Neural progenitor cell (in vitro differentiated cells): ENCODE data around the gene NTN5. TPM values are rescaled to one million over a fixed set of nuclear protein-coding genes. Genes with fewer than 3 reads are reported as not detected.

Experiments used
- DNase-seq: peaks from one replicate; pipeline ENCODE4 v3.0.0-alpha.2; 2016; ENCODE audit warnings: low spot score
- H2AFZ ChIP-seq: fragments of 200-600 bp; sonication (generic); replicated peaks from 2 replicates; pipeline ENCODE4 v1.6.1; 2016; ENCODE audit warnings: antibody characterized with exemption
- H3F3A ChIP-seq: fragments of 200-600 bp; sonication (generic); 2 replicates; pipeline ENCODE4 v1.6.1; 2016; ENCODE audit warnings: antibody characterized with exemption, low read depth
- H3K27ac ChIP-seq: fragments of 200-600 bp; sonication (generic); 2 replicates; pipeline ENCODE4 v1.5.1; 2016; ENCODE audit warnings: mild to moderate bottlenecking
- H3K27me3 ChIP-seq: fragments of 200-600 bp; sonication (generic); 2 replicates; pipeline ENCODE4 v1.6.1; 2016; ENCODE audit warnings: mild to moderate bottlenecking, moderate library complexity
- H3K36me3 ChIP-seq: fragments of 200-600 bp; sonication (generic); 2 replicates; pipeline ENCODE4 v1.5.1; 2016
- H3K4me1 ChIP-seq: fragments of 200-600 bp; sonication (generic); 2 replicates; pipeline ENCODE4 v1.6.1; 2016; ENCODE audit warnings: mixed run types
- H3K4me2 ChIP-seq: fragments of 200-600 bp; sonication (generic); 2 replicates; pipeline ENCODE4 v1.6.1; 2016
- H3K4me3 ChIP-seq: fragments of 200-600 bp; sonication (generic); 2 replicates; pipeline ENCODE4 v1.5.1; 2016
- H3K79me2 ChIP-seq: fragments of 200-600 bp; sonication (generic); 2 replicates; pipeline ENCODE4 v1.6.1; 2016; ENCODE audit warnings: low read depth
- H3K9ac ChIP-seq: fragments of 200-600 bp; sonication (generic); 2 replicates; pipeline ENCODE4 v1.6.1; 2016
- H3K9me3 ChIP-seq: fragments of 200-600 bp; sonication (generic); 2 replicates; pipeline ENCODE4 v1.5.1; 2016; ENCODE audit warnings: low read depth
- H4K20me1 ChIP-seq: fragments of 200-600 bp; sonication (generic); 2 replicates; pipeline ENCODE4 v1.6.1; 2016; ENCODE audit warnings: low read depth
- H3K27ac Mint-ChIP-seq: 3 replicates; pipeline ENCODE4 v1.8.0; 2021; ENCODE audit warnings: mixed read lengths
- H3K27me3 Mint-ChIP-seq: 2 replicates; pipeline ENCODE4 v1.8.0; 2022; ENCODE audit warnings: low read depth, mild to moderate bottlenecking, inconsistent platforms, moderate library complexity, mixed read lengths; ENCODE audit not compliant: insufficient read depth
- H3K36me3 Mint-ChIP-seq: 3 replicates; pipeline ENCODE4 v1.8.0; 2021; ENCODE audit warnings: mixed read lengths
- H3K4me1 Mint-ChIP-seq: 3 replicates; pipeline ENCODE4 v1.8.0; 2021; ENCODE audit warnings: mixed read lengths
- H3K4me3 Mint-ChIP-seq: 3 replicates; pipeline ENCODE4 v1.8.0; 2021; ENCODE audit warnings: mild to moderate bottlenecking, moderate library complexity, mixed read lengths
- H3K9me3 Mint-ChIP-seq: 3 replicates; pipeline ENCODE4 v1.8.0; 2020; ENCODE audit warnings: mixed read lengths
- CTCF ChIP-seq: fragments of 200-600 bp; sonication (generic); IDR thresholded peaks from 2 replicates; pipeline ENCODE4 v1.5.1; 2017; ENCODE audit warnings: antibody characterized with exemption, mild to moderate bottlenecking
- EZH2 ChIP-seq: fragments of 200-600 bp; sonication (generic); IDR thresholded peaks from 2 replicates; pipeline ENCODE4 v1.6.1; 2017; ENCODE audit warnings: antibody characterized with exemption, mild to moderate bottlenecking, moderate library complexity
- EZH2phosphoT487 ChIP-seq: fragments of 200-600 bp; sonication (generic); IDR thresholded peaks from 2 replicates; pipeline ENCODE4 v1.6.1; 2017; ENCODE audit warnings: antibody characterized with exemption
- total RNA-seq: library from RNA; depleted of rRNA; stranded (reverse); fragments of >200 nt; gene quantifications from 2 replicates; pipeline ENCODE4 v1.2.3, GENCODE V29; 2015; ENCODE audit warnings: low replicate concordance

NTN5 gene
- total RNA-seq, 1 donor from 2014 or later = not detected

- Histone ChIP-seq H3K4me1 (peaks cover 5% of the 10 kb centered on the region), H2AFZ (no peak overlapping the region), H3K9me3 (no peaks in the 10 kb centered on the region), H3K4me2 (no peak overlapping the region), H3K4me3 (no peak overlapping the region), H3K27ac (no peak overlapping the region), H3K27me3 (no peaks in the 10 kb centered on the region), H3F3A (peaks cover 12% of the 10 kb centered on the region), H3K36me3 (no peaks in the 10 kb centered on the region), H3K79me2 (no peaks in the 10 kb centered on the region), H3K9ac (no peak overlapping the region), H4K20me1 (no peaks in the 10 kb centered on the region)
- no peak for TF ChIP-seq EZH2
- TF ChIP-seq CTCF = no peak
- no peak for TF ChIP-seq EZH2phosphoT487
- H3K9me3 Mint-ChIP-seq = peaks cover 2% of the 10 kb centered on the region
- no peak for DNase-seq
- peaks cover 12% of the 10 kb centered on the region for H3K36me3 Mint-ChIP-seq
- no peak overlapping the region for H3K27ac Mint-ChIP-seq
- H3K4me3 Mint-ChIP-seq = no peak overlapping the region
- H3K4me1 Mint-ChIP-seq = peaks cover 7% of the 10 kb centered on the region
- H3K27me3 Mint-ChIP-seq = peaks cover 2% of the 10 kb centered on the region
These were observed 35.7 kb upstream of the NTN5 start for GRCh38 chr19:48708471-48708870.

GRCh38 chr19:48705431-48705830 lies 32.6 kb upstream of the NTN5 start:
- no peaks in the 10 kb centered on the region for H3K4me1 ChIP-seq
- H3K4me2 ChIP-seq = no peak overlapping the region
- H4K20me1 ChIP-seq = no peaks in the 10 kb centered on the region
- peaks cover 18% of the 10 kb centered on the region for H3K36me3 Mint-ChIP-seq
- no peaks in the 10 kb centered on the region for H3K9me3 ChIP-seq
- H3K9ac ChIP-seq = no peak overlapping the region
- no peak overlapping the region for H3K27ac ChIP-seq
- no peak for DNase-seq
- no peaks in the 10 kb centered on the region for H3K4me1 Mint-ChIP-seq
- H3K4me3 Mint-ChIP-seq = no peak overlapping the region
- no peaks in the 10 kb centered on the region for H3F3A ChIP-seq
- no peak overlapping the region for H2AFZ ChIP-seq
- no peaks in the 10 kb centered on the region for H3K36me3 ChIP-seq
- H3K27ac Mint-ChIP-seq = no peak overlapping the region
- H3K79me2 ChIP-seq = no peaks in the 10 kb centered on the region
- peaks cover 2% of the 10 kb centered on the region for H3K9me3 Mint-ChIP-seq
- no peaks in the 10 kb centered on the region for H3K27me3 ChIP-seq
- H3K4me3 ChIP-seq = no peak overlapping the region
- H3K27me3 Mint-ChIP-seq = no peaks in the 10 kb centered on the region
- TF ChIP-seq EZH2phosphoT487 (no peak), CTCF (no peak), EZH2 (no peak)

GRCh38 chr19:48703316-48703715 lies 30.5 kb upstream of the NTN5 start:
- H3K36me3 ChIP-seq = no peaks in the 10 kb centered on the region
- no peaks in the 10 kb centered on the region for H3F3A ChIP-seq
- Mint-ChIP-seq H3K27me3 (peaks cover 3% of the 10 kb centered on the region), H3K9me3 (peaks cover 2% of the 10 kb centered on the region), H3K27ac (no peak overlapping the region), H3K4me1 (no peaks in the 10 kb centered on the region), H3K4me3 (no peak overlapping the region), H3K36me3 (peaks cover 18% of the 10 kb centered on the region)
- H4K20me1 ChIP-seq = no peaks in the 10 kb centered on the region
- DNase-seq = no peak
- H3K9me3 ChIP-seq = no peaks in the 10 kb centered on the region
- no peaks in the 10 kb centered on the region for H3K4me1 ChIP-seq
- H2AFZ ChIP-seq = no peak overlapping the region
- no peak overlapping the region for H3K9ac ChIP-seq
- no peaks in the 10 kb centered on the region for H3K27me3 ChIP-seq
- H3K4me2 ChIP-seq = no peak overlapping the region
- no peak overlapping the region for H3K27ac ChIP-seq
- no peaks in the 10 kb centered on the region for H3K79me2 ChIP-seq
- H3K4me3 ChIP-seq = no peak overlapping the region
- no peak for TF ChIP-seq EZH2phosphoT487
- no peak for TF ChIP-seq EZH2

- no peak overlapping the region for H2AFZ ChIP-seq
- H3K4me1 ChIP-seq = no peaks in the 10 kb centered on the region
- no peak overlapping the region for H3K27ac ChIP-seq
- no peaks in the 10 kb centered on the region for H3K9me3 ChIP-seq
- TF ChIP-seq EZH2 (no peak), CTCF (no peak), EZH2phosphoT487 (no peak)
- H3K36me3 ChIP-seq = no peaks in the 10 kb centered on the region
- Mint-ChIP-seq H3K9me3 (peaks cover 2% of the 10 kb centered on the region), H3K27me3 (peaks cover 6% of the 10 kb centered on the region), H3K4me3 (no peak overlapping the region), H3K4me1 (no peaks in the 10 kb centered on the region), H3K27ac (no peak overlapping the region), H3K36me3 (peaks cover 18% of the 10 kb centered on the region)
- no peaks in the 10 kb centered on the region for H3K27me3 ChIP-seq
- no peaks in the 10 kb centered on the region for H3K79me2 ChIP-seq
- peaks cover under 1% of the 10 kb centered on the region for H3F3A ChIP-seq
- no peak overlapping the region for H3K4me3 ChIP-seq
- no peaks in the 10 kb centered on the region for H4K20me1 ChIP-seq
- H3K4me2 ChIP-seq = no peak overlapping the region
- no peak overlapping the region for H3K9ac ChIP-seq
- DNase-seq = no peak
These were observed 29.9 kb upstream of the NTN5 start for GRCh38 chr19:48702701-48703100.
